Caco-2 (cell line): ENCODE data around the gene SYF2. TPM values are rescaled to one million over a fixed set of nuclear protein-coding genes. Genes with fewer than 3 reads are reported as not detected.

ENCODE experiments used
- BruUV-seq: library from RNA; stranded (reverse); fragments of 400-500 nt; replicated peaks from 2 replicates; lab custom pipeline; 2021; lab: Mats Ljungman, UMichigan
- CTCF ChIA-PET: fragments of 300-600 bp; sonication (Branson Sonifier 250); formaldehyde crosslinking; loops from one replicate; lab custom pipeline; 2022; ENCODE audit warnings: antibody characterized with exemption; lab: Charles Lee
- POLR2A ChIA-PET: fragments of 300-600 bp; sonication (Branson Sonifier 250); formaldehyde crosslinking; loops from one replicate; lab custom pipeline; 2022; ENCODE audit warnings: antibody characterized with exemption; lab: Charles Lee
- DNase-seq, 2 experiments: peaks; one replicate each; pipeline versions ENCODE4 v3.0.0 to v3.0.0-alpha.2; 2020 to 2022
- H3K27me3 ChIP-seq: replicated peaks from 2 replicates; pipeline ENCODE4 v1.6.0; 2011; ENCODE audit warnings: low read length; ENCODE audit not compliant: control insufficient read depth, insufficient read depth
- H3K36me3 ChIP-seq: 2 replicates; pipeline ENCODE4 v1.5.1; 2011; ENCODE audit warnings: low read length; ENCODE audit not compliant: control insufficient read depth, insufficient read depth
- H3K4me1 ChIP-seq: fragments of 250-450 bp; sonication (Bioruptor Pico); 2 replicates; pipeline ENCODE4 v1.5.1; 2020; ENCODE audit warnings: mild to moderate bottlenecking
- H3K4me3 ChIP-seq: 2 replicates; pipeline ENCODE4 v1.5.1; 2011; ENCODE audit warnings: low read depth, mild to moderate bottlenecking, control low read depth, low read length
- H3K9me3 ChIP-seq: fragments of 250-450 bp; sonication (Bioruptor Pico); 2 replicates; pipeline ENCODE4 v1.5.1; 2020; ENCODE audit warnings: mild to moderate bottlenecking, moderate library complexity
- H3K27ac Mint-ChIP-seq: one replicate; pipeline ENCODE4 v1.8.0; 2022; ENCODE audit warnings: mixed read lengths; ENCODE audit not compliant: unreplicated experiment
- H3K27me3 Mint-ChIP-seq: one replicate; pipeline ENCODE4 v1.8.0; 2022; ENCODE audit warnings: mixed read lengths; ENCODE audit not compliant: insufficient read depth, unreplicated experiment
- H3K36me3 Mint-ChIP-seq: one replicate; pipeline ENCODE4 v1.8.0; 2022; ENCODE audit warnings: mild to moderate bottlenecking, mixed read lengths; ENCODE audit not compliant: insufficient read depth, unreplicated experiment
- H3K4me1 Mint-ChIP-seq: one replicate; pipeline ENCODE4 v1.8.0; 2022; ENCODE audit warnings: low read depth, mixed read lengths; ENCODE audit not compliant: unreplicated experiment
- H3K4me3 Mint-ChIP-seq: one replicate; pipeline ENCODE4 v1.8.0; 2022; ENCODE audit warnings: mild to moderate bottlenecking, moderate library complexity, mixed read lengths; ENCODE audit not compliant: unreplicated experiment
- H3K9me3 Mint-ChIP-seq: one replicate; pipeline ENCODE4 v1.8.0; 2022; ENCODE audit warnings: mixed read lengths; ENCODE audit not compliant: unreplicated experiment
- CTCF ChIP-seq, 2 experiments: fragments of 200-600 bp in 1 of 2; IDR thresholded peaks; 1 replicate in 1 of 2; 2 replicates in 1 of 2; pipeline versions ENCODE4 v1.5.1 to v1.8.0; 2011 to 2022; ENCODE audit warnings: antibody characterized with exemption in 1 of 2, control low read depth in 1 of 2, inconsistent platforms in 1 of 2, low read depth in 1 of 2, low read length in 1 of 2, mild to moderate bottlenecking in 1 of 2, moderate library complexity in 1 of 2; ENCODE audit not compliant: insufficient read depth in 1 of 2, severe bottlenecking in 1 of 2, unreplicated experiment in 1 of 2
- intact Hi-C: fragments of 100-400 bp; cut with micrococcal nuclease; formaldehyde crosslinking; loops from one replicate; pipeline ENCODE4 v1.10.0; 2022; ENCODE audit not compliant: unreplicated experiment
- total RNA-seq: library from RNA; stranded (reverse); gene quantifications from 2 replicates; pipeline ENCODE4 v1.2.3, GENCODE V29; 2022

SYF2 gene
- total RNA-seq, 1 experiment from 2014 or later: 32.3 TPM

GRCh38 chr1:25194054-25194453 lies 38.2 kb downstream of the SYF2 start:
- BruUV-seq: no TSS peak
- no peaks in the 10 kb centered on the region for H3K9me3 Mint-ChIP-seq
- TF ChIP-seq CTCF (IDR thresholded peaks at IDR 0.05; ENCODE audit: insufficient read depth in 1 of 2, low read depth in 1 of 2, low read length in 1 of 2, severe bottlenecking in 1 of 2, unreplicated experiment in 1 of 2): no peak
- H3K27me3 Mint-ChIP-seq: no peaks in the 10 kb centered on the region
- H3K27ac Mint-ChIP-seq: no peak overlapping the region
- H3K4me1 ChIP-seq: peaks cover 17% of the 10 kb centered on the region
- intact Hi-C loops: loop anchor here (10.0 kb wide), 1 partner anchor 159 kb away; no protein-coding TSS in a partner anchor
- H3K36me3 Mint-ChIP-seq: no peaks in the 10 kb centered on the region
- no peak for DNase-seq
- H3K4me3 ChIP-seq: no peak overlapping the region
- ChIA-PET POLR2A (no interaction called here), CTCF (no interaction called here)
- no peaks in the 10 kb centered on the region for H3K36me3 ChIP-seq
- H3K9me3 ChIP-seq: no peaks in the 10 kb centered on the region
- H3K4me3 Mint-ChIP-seq: no peak overlapping the region
- peaks cover 29% of the 10 kb centered on the region for H3K4me1 Mint-ChIP-seq
- H3K27me3 ChIP-seq: no peaks in the 10 kb centered on the region

GRCh38 chr1:25193229-25193628 lies 39.1 kb downstream of the SYF2 start:
- intact Hi-C loops: loop anchor here (10.0 kb wide), 1 partner anchor 158 kb away; no protein-coding TSS in a partner anchor
- CTCF ChIA-PET: interaction anchor here (1.2 kb wide), 1 partner anchor 25 kb away, joined by 3 read pairs; no protein-coding TSS in a partner anchor
- TF ChIP-seq CTCF (IDR thresholded peaks at IDR 0.05; ENCODE audit: insufficient read depth in 1 of 2, low read depth in 1 of 2, low read length in 1 of 2, severe bottlenecking in 1 of 2, unreplicated experiment in 1 of 2): no peak
- Mint-ChIP-seq H3K27me3 (no peaks in the 10 kb centered on the region), H3K9me3 (no peaks in the 10 kb centered on the region), H3K36me3 (no peaks in the 10 kb centered on the region), H3K4me3 (peak overlapping the region; percentile 1), H3K4me1 (peaks cover 25% of the 10 kb centered on the region), H3K27ac (peak overlapping the region; percentile 35)
- BruUV-seq: no TSS peak
- Histone ChIP-seq H3K4me3 (no peak overlapping the region), H3K4me1 (peaks cover 17% of the 10 kb centered on the region), H3K27me3 (no peaks in the 10 kb centered on the region), H3K36me3 (no peaks in the 10 kb centered on the region), H3K9me3 (no peaks in the 10 kb centered on the region)
- POLR2A ChIA-PET: no interaction called here
- DNase-seq: peak; percentile 39 to 43

- Histone ChIP-seq H3K9me3 (no peaks in the 10 kb centered on the region), H3K27me3 (no peaks in the 10 kb centered on the region), H3K36me3 (no peaks in the 10 kb centered on the region), H3K4me1 (peaks cover 9% of the 10 kb centered on the region), H3K4me3 (no peak overlapping the region)
- ChIA-PET POLR2A (no interaction called here), CTCF (no interaction called here)
- Mint-ChIP-seq H3K4me1 (peaks cover 16% of the 10 kb centered on the region), H3K9me3 (no peaks in the 10 kb centered on the region), H3K27me3 (no peaks in the 10 kb centered on the region), H3K4me3 (no peak overlapping the region), H3K36me3 (no peaks in the 10 kb centered on the region), H3K27ac (no peak overlapping the region)
- no TSS peak for BruUV-seq
- intact Hi-C loops: loop anchor here (10.0 kb wide), 1 partner anchor 157 kb away; no protein-coding TSS in a partner anchor
- no peak for TF ChIP-seq CTCF (IDR thresholded peaks at IDR 0.05; ENCODE audit: insufficient read depth in 1 of 2, low read depth in 1 of 2, low read length in 1 of 2, severe bottlenecking in 1 of 2, unreplicated experiment in 1 of 2)
- no peak for DNase-seq
Measured at GRCh38 chr1:25192154-25192553, 40.1 kb downstream of the SYF2 start.
